ENCODE measurements around the gene MOGAT1. TPM values are rescaled to one million over a fixed set of nuclear protein-coding genes. Genes with fewer than 3 reads are reported as not detected.
A peak's percentile ranks its signal among the peaks of the same experiment; 100 is the strongest.

MOGAT1 gene
- not detected for total RNA-seq

GRCh38 chr2:222671259-222672067 lies at the start of gene MOGAT1:
Gene MOGAT1 (plus strand): TSS chr2:222671658. CDS start chr2:222671786, 128 bp downstream.
- DNase-seq (ENCODE audit: low spot score in 2 of 2) (peak; percentile 69 to 74), FAIRE-seq (no peak)

- DNase-seq (ENCODE audit: low spot score in 2 of 2) (no peak), FAIRE-seq (no peak)
These were observed 49.6 kb upstream of the MOGAT1 start for GRCh38 chr2:222621893-222622292.

- no peak for FAIRE-seq
- no peak for DNase-seq (ENCODE audit: low spot score in 2 of 2)
These were observed 48.5 kb upstream of the MOGAT1 start for GRCh38 chr2:222622910-222623309.

- FAIRE-seq (no peak), DNase-seq (ENCODE audit: low spot score in 2 of 2) (no peak)
These were observed 47.6 kb upstream of the MOGAT1 start for GRCh38 chr2:222623756-222624309.

- FAIRE-seq: no peak
These were observed 43.7 kb upstream of the MOGAT1 start for GRCh38 chr2:222627764-222628163.

GRCh38 chr2:222635295-222635694 lies 36.2 kb upstream of the MOGAT1 start:
- FAIRE-seq (no peak), DNase-seq (ENCODE audit: low spot score in 2 of 2) (no peak)

More at GRCh38 chr2:222627764-222628163, 43.7 kb upstream of the MOGAT1 start:
- DNase-seq (ENCODE audit: low spot score in 2 of 2): no peak

- DNase-seq (ENCODE audit: low spot score in 2 of 2) (no peak), FAIRE-seq (no peak)
These were observed 34.4 kb upstream of the MOGAT1 start for GRCh38 chr2:222637067-222637466.

GRCh38 chr2:222641336-222641735 lies 30.1 kb upstream of the MOGAT1 start:
- DNase-seq (ENCODE audit: low spot score in 2 of 2): no peak
- FAIRE-seq: no peak

- FAIRE-seq (no peak), DNase-seq (ENCODE audit: low spot score in 2 of 2) (no peak)
These were observed 28.3 kb upstream of the MOGAT1 start for GRCh38 chr2:222643134-222643533.

GRCh38 chr2:222646008-222646407 lies 25.4 kb upstream of the MOGAT1 start:
- FAIRE-seq: no peak
- DNase-seq (ENCODE audit: low spot score in 2 of 2): no peak

GRCh38 chr2:222649801-222650200 lies 21.7 kb upstream of the MOGAT1 start:
- DNase-seq (ENCODE audit: low spot score in 2 of 2): no peak
- no peak for FAIRE-seq

- no peak for DNase-seq (ENCODE audit: low spot score in 2 of 2)
- no peak for FAIRE-seq
These were observed 19.6 kb upstream of the MOGAT1 start for GRCh38 chr2:222651718-222652418.

- DNase-seq (ENCODE audit: low spot score in 2 of 2) (no peak), FAIRE-seq (no peak)
These were observed 18.8 kb upstream of the MOGAT1 start for GRCh38 chr2:222652491-222653255.

GRCh38 chr2:222653280-222653679 lies 18.2 kb upstream of the MOGAT1 start:
- DNase-seq (ENCODE audit: low spot score in 2 of 2) (no peak), FAIRE-seq (no peak)

- DNase-seq (ENCODE audit: low spot score in 2 of 2) (peak; percentile 81 to 86), FAIRE-seq (no peak)
These were observed 15.5 kb upstream of the MOGAT1 start, which contains the start of gene FARSB for GRCh38 chr2:222655787-222656525. Gene FARSB (minus strand): TSS chr2:222656092. CDS start chr2:222656073, 19 bp downstream.

- FAIRE-seq: no peak
- no peak for DNase-seq (ENCODE audit: low spot score in 2 of 2)
These were observed 14.7 kb upstream of the MOGAT1 start for GRCh38 chr2:222656526-222657446.

GRCh38 chr2:222663479-222663878 lies 8.0 kb upstream of the MOGAT1 start:
- FAIRE-seq: no peak
- DNase-seq (ENCODE audit: low spot score in 2 of 2): no peak

- FAIRE-seq: no peak
- no peak for DNase-seq (ENCODE audit: low spot score in 2 of 2)
These were observed 2.8 kb upstream of the MOGAT1 start for GRCh38 chr2:222668494-222669154.
